Kidney epithelial cell (primary cell): Measurements from ENCODE around the gene CNOT2. TPM values are rescaled to one million over a fixed set of nuclear protein-coding genes. Genes with fewer than 3 reads are reported as not detected.

Source experiments
- DNase-seq: peaks from one replicate; pipeline ENCODE4 v3.0.0-alpha.2; 2010; ENCODE audit warnings: low read depth
- H3K27me3 ChIP-seq: 2 replicates; pipeline ENCODE4 v1.6.0; 2011; ENCODE audit warnings: low read length; ENCODE audit not compliant: control insufficient read depth, insufficient read depth
- H3K36me3 ChIP-seq: 2 replicates; pipeline ENCODE4 v1.5.1; 2011; ENCODE audit warnings: low read length; ENCODE audit not compliant: control insufficient read depth, insufficient read depth
- H3K4me3 ChIP-seq: 2 replicates; pipeline ENCODE4 v1.5.1; 2011; ENCODE audit warnings: low read depth, mild to moderate bottlenecking, control low read depth, low read length
- CTCF ChIP-seq: IDR thresholded peaks from 2 replicates; pipeline ENCODE4 v1.5.1; 2011; ENCODE audit warnings: mild to moderate bottlenecking, moderate library complexity, low read length, control low read depth, inconsistent platforms; ENCODE audit not compliant: insufficient read depth, poor library complexity, severe bottlenecking
- total RNA-seq: library from RNA; depleted of rRNA; stranded (reverse); fragments of >200 nt; gene quantifications from 2 replicates; pipeline ENCODE4 v1.2.3, GENCODE V29; 2015

The CNOT2 gene
- total RNA-seq, 1 donor from 2014 or later = 96.8 TPM

- no peak overlapping the region for H3K4me3 ChIP-seq
- no peaks in the 10 kb centered on the region for H3K27me3 ChIP-seq
- H3K36me3 ChIP-seq = no peaks in the 10 kb centered on the region
- TF ChIP-seq CTCF = no peak
- no peak for DNase-seq
Observed at GRCh38 chr12:70246580-70246979, 3.3 kb downstream of the CNOT2 start.

GRCh38 chr12:70247653-70248199 is 4.5 kb downstream of the CNOT2 start:
- no peaks in the 10 kb centered on the region for H3K36me3 ChIP-seq
- no peak for DNase-seq
- no peaks in the 10 kb centered on the region for H3K27me3 ChIP-seq
- H3K4me3 ChIP-seq = no peak overlapping the region
- TF ChIP-seq CTCF = no peak

GRCh38 chr12:70248876-70249275 is 5.6 kb downstream of the CNOT2 start:
- DNase-seq = no peak
- Histone ChIP-seq H3K4me3 (no peak overlapping the region), H3K36me3 (no peaks in the 10 kb centered on the region), H3K27me3 (no peaks in the 10 kb centered on the region)
- TF ChIP-seq CTCF = no peak

GRCh38 chr12:70249903-70250302 is 6.7 kb downstream of the CNOT2 start:
- H3K4me3 ChIP-seq = no peak overlapping the region
- H3K27me3 ChIP-seq = no peaks in the 10 kb centered on the region
- no peaks in the 10 kb centered on the region for H3K36me3 ChIP-seq
- TF ChIP-seq CTCF = no peak
- no peak for DNase-seq

GRCh38 chr12:70251226-70251625 is 8.0 kb downstream of the CNOT2 start:
- DNase-seq = no peak
- no peaks in the 10 kb centered on the region for H3K27me3 ChIP-seq
- no peaks in the 10 kb centered on the region for H3K36me3 ChIP-seq
- no peak overlapping the region for H3K4me3 ChIP-seq
- no peak for TF ChIP-seq CTCF

GRCh38 chr12:70251661-70252060 is 8.4 kb downstream of the CNOT2 start:
- TF ChIP-seq CTCF = no peak
- no peaks in the 10 kb centered on the region for H3K36me3 ChIP-seq
- no peak for DNase-seq

More at GRCh38 chr12:70251661-70252060, 8.4 kb downstream of the CNOT2 start:
- Histone ChIP-seq H3K27me3 (no peaks in the 10 kb centered on the region), H3K4me3 (no peak overlapping the region)
